KBM-7 (cell line): ENCODE measurements around the gene CIDEC.

Experiments used
- DNase-seq: peaks from one replicate; pipeline ENCODE4 v3.0.0-alpha.2; 2015
- in situ Hi-C: fragments of 300-500 bp; cut with MboI; formaldehyde crosslinking; loops from 2 replicates; pipeline ENCODE4 v1.14.3; 2020; ENCODE audit warnings: low sequenced_read_pairs, low pct_unique_long_range_greater_than_20kb, mixed read lengths

Gene CIDEC, protein sequence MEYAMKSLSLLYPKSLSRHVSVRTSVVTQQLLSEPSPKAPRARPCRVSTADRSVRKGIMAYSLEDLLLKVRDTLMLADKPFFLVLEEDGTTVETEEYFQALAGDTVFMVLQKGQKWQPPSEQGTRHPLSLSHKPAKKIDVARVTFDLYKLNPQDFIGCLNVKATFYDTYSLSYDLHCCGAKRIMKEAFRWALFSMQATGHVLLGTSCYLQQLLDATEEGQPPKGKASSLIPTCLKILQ

DNA sequence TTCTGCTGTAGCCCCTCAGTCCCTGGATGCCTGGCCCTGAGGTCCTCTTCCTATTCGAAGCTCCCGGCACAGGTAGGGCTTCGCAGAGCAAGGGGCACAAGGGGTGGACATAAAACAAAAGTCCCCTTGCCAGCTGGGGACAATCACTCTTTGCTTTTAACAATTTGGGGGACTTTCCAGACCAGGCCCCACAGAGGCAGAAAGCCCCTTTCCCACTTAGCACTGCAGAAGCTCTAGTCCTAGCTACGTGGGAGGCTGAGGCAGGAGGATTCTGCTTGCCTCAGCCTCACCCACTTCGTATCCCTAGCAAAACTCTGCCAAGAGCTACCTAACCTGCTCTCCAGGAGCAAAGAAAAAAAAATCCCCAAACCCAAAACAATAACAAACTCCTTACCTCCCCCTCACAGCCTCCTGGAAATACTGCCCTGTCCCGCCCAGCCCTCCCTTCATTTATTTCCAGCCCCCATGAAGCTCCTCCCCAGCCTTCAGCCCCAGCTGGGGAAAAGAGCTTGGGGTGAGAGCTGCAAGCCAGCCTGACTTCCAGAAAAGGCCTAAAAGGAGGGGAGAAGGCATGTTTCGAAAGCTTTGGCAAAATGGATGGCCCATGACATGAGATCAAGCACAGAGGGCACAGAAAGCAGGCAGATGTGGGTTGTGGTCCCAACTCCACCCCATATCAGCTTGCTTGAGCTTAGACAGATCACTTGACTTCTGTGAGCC, at the start of gene CIDEC:
TSS of gene CIDEC (minus strand) at position 424 of the 720 bp plus-strand sequence. CDS start 1,767 bp downstream, outside the sequence.
- no peak for DNase-seq
- in situ Hi-C loops, result no loop called here

GRCh38 chr3:9928158-9928557, 48.1 kb upstream of the CIDEC start:
- DNase-seq, result no peak
- in situ Hi-C loops, result no loop called here

GRCh38 chr3:9918261-9919038, 38.4 kb upstream of the CIDEC start:
- in situ Hi-C loops, result no loop called here
- no peak for DNase-seq

GRCh38 chr3:9917820-9918219, 37.8 kb upstream of the CIDEC start:
- DNase-seq, result no peak
- in situ Hi-C loops, result no loop called here

DNA sequence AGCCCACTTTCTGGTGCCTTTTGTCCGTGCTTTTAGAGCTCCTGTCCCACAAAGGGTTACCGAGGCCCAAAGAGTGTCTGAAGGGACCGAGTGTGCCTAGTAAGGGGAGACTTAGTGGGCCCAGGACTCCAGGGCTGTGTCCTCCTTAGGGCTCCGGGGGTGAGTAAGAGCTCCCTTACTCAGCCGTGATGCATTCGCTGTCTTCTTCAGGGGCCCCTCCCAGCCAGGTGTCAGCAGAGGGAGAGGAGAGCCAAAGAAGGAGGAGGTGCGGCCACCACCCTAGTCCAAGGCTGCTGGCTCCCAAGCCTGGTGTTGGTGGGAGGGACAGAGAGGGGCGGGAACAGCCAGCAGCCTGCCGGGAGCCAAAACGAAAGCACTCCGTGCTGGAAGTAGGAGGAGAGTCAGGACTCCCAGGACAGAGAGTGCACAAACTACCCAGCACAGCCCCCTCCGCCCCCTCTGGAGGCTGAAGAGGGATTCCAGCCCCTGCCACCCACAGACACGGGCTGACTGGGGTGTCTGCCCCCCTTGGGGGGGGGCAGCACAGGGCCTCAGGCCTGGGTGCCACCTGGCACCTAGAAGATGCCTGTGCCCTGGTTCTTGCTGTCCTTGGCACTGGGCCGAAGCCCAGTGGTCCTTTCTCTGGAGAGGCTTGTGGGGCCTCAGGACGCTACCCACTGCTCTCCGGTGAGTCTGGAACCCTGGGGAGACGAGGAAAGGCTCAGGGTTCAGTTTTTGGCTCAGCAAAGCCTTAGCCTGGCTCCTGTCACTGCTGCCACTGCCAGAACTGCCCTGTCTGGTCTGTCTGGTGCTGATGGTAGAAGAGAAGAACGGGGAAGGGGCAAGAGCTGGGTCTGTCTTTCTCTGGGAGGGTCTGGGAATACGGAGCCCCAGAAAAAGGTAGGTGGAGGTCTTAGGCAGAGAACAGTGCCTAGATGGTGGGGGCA, 37.0 kb upstream of the CIDEC start, which contains the start of gene IL17RC:
TSS of gene IL17RC (plus strand) at position 365 of the 947 bp plus-strand sequence. CDS start at position 583, 218 bp downstream.
- peak; percentile 84 for DNase-seq
- in situ Hi-C loops, result no loop called here

DNA sequence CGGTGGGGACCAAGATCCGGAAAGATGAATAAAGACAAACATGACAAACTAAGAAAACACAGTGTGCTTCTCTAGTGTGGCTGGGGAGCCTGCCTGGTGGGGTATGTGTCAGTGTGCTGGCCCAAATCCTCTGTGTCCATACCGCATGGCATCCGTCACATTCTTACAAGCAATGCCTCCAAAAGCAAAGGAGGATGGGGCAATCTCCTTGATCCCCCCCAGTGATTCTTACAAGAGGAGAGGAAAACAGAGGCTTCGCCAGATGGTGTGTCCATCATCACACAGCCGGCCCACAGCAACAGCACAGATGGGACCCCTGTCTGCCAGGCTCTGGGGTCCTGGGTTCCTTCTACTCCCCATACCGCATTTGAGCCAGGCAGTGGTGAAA, 36.3 kb upstream of the CIDEC start:
- in situ Hi-C loops, result no loop called here

GRCh38 chr3:9915254-9916141, 35.4 kb upstream of the CIDEC start:
- in situ Hi-C loops, result no loop called here
- DNase-seq, result peak; percentile 69

More for the DNA sequence above, 36.3 kb upstream of the CIDEC start:
- DNase-seq, result no peak

DNA sequence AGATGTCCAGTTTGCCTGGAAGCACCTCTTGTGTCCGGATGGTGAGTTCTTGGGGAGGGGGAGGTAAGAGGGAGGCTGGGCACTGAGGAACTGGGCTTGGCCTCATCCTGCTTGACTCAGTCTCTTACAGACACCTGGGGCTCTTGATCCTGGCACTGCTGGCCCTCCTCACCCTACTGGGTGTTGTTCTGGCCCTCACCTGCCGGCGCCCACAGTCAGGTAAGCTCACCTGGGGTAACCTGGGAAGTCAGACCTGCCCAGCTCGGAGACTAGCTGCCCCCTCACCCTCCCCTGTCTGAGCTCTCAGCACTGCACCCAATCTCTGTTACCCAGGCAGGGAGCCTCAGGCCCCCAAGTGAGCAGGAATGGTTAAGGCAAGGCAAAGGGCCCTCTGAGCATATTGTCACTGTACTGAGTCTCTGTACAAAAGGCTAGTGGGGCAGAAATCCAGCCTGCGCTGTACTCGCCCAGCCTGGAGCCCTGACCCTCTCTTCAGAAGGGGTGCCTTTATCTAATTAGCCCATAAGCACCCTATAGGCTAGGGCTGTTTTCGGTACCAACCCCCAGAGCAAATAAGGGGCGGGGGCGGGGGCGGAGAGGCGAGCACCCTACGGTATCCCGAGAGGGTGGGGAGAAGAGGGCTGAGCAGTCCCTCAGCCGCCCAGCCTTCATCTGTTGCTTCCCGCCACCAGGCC, 34.7 kb upstream of the CIDEC start:
- peak; percentile 60 for DNase-seq
- in situ Hi-C loops, result no loop called here

GRCh38 chr3:9914011-9914410, 34.0 kb upstream of the CIDEC start:
- no peak for DNase-seq
- in situ Hi-C loops, result no loop called here

DNA sequence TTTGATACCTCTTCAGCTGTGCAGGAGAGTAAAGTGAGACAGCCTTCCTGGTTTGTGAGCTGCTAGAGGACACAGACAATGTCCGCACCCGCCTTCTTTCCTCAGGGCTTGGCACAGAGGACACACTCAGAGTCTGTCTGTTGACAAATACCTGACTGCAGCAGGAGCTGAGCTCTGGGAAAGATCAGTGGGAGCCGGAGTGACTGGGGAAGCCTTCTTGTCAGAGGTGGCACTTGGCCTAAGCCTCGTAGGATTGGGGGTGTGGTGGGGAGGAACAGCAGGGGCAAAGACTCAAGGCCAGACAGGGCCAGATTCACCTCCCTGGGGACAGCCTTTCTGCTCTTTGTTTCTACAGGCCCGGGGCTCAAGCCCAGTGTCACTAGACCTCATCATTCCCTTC, 33.5 kb upstream of the CIDEC start:
- no peak for DNase-seq
- in situ Hi-C loops, result no loop called here

DNA sequence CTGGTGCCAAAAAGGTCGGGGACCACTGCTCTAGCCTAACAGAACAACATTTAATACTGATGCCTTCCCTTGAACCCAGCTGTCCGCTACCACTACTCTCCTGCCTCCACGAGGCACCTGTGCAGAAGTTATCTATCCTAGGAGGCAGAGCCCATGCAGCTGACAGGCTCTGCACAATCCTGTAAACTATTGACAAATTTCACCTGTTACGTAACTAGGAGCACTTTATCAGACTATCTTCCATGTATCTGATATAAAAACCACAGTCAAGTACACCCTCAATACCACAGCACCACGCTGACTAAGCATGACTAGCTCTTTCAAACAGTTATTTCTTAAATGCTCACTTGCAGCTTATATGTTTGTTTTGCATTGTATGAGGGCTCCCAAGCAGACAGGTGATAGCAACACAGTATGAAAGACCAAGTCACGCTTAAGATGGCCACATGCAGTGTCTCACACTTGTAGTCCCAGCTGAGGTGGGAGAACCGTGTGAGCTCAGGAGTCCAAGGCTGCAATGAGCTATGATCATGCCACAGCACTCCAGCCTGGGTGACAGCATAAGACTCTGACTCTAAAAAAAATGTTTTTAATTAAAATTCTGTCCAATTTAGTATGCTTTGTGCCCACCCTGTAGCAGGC, 32.4 kb upstream of the CIDEC start:
- in situ Hi-C loops, result no loop called here

DNA sequence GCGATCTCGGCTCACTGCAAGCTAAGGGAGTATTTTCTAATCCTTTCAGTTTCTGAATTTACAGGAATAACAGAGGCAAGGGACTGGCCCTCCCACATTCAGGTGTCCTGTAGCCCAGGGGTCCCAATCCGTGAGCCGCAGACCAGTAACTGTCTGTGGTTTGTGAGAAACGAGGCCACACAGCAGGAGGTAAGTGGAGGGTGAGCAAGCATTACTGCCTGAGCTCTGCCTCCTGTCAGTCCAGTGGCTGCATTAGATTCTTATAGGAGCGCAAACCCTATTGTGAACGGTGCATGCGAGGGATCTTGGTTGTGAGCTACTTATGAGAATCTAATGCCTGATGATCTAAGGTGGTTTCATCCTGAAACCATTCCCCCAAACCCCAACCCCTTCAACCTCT, 31.8 kb upstream of the CIDEC start:
- in situ Hi-C loops, result no loop called here
- peak; percentile 65 for DNase-seq

More for the DNA sequence above, 32.4 kb upstream of the CIDEC start:
- no peak for DNase-seq

DNA sequence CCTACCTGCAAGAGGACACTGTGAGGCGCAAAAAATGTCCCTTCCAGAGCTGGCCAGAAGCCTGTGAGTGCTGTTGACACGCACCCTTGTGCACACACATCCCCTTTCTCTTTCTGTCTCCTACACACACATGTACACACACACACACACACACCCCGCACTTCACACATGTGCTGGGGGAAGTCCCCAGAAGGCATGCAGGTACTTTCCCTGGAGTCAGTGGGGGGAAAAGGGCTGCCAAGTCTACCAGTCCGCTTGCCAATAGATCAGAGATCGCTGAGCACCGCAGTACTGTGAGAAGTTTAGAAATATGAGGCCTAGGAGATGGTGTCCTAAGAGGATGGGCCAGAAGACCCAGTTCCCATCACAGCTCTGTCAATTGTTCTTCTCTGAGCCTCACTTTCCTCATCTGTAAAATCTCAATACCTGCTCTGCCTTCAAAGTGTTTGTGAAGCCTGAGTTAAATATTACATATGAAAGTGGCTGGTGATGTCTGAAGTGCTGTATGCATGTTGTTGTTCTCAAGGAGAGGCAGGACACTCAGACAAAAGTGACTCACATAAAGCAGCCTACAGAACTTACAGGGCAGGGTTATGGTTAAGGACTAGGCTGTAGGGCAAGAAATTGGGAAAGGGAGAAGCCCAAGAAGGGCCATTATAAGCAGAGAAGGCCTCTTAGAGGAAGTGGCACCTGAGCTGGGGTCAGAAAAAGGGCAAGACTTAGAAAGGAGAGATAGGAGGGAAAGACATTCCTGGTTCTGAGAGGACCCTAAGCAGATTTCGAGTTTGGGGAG, 29.4 kb upstream of the CIDEC start:
- DNase-seq, result no peak
- in situ Hi-C loops, result no loop called here

GRCh38 chr3:9908286-9908685, 28.2 kb upstream of the CIDEC start:
- in situ Hi-C loops, result no loop called here
- no peak for DNase-seq

GRCh38 chr3:9906480-9906879, 26.4 kb upstream of the CIDEC start:
- DNase-seq, result no peak

GRCh38 chr3:9903904-9904303, 23.9 kb upstream of the CIDEC start:
- DNase-seq, result no peak
- in situ Hi-C loops, result no loop called here

More at GRCh38 chr3:9906480-9906879, 26.4 kb upstream of the CIDEC start:
- in situ Hi-C loops, result no loop called here
